ENCODE results near the gene SMOC1. TPM values are rescaled to one million over a fixed set of nuclear protein-coding genes. Genes with fewer than 3 reads are reported as not detected.

Gene SMOC1
- total and polyA plus RNA-seq, 9 of the 15 experiments (the other 6 are each of a cell fraction or from before 2014, with no cell fraction given) = 0.04 TPM; not detected in 8

- Histone ChIP-seq H3K9me1 (ENCODE audit: control insufficient read depth, insufficient read depth, low read length) (no peaks in the 10 kb centered on the region), H3K9me3 (replicated peaks; ENCODE audit: control insufficient read depth, insufficient read depth, low read depth, low read length) (no peaks in the 10 kb centered on the region), H3K36me3 (ENCODE audit: control insufficient read depth, insufficient read depth, low read length) (no peaks in the 10 kb centered on the region), H4K20me1 (replicated peaks; ENCODE audit: control insufficient read depth, insufficient read depth, low read length) (no peaks in the 10 kb centered on the region), H3K27ac (ENCODE audit: extremely low read depth, low read depth, low read length) (no peak overlapping the region), H3K79me2 (ENCODE audit: control insufficient read depth, insufficient read depth, low read length) (no peaks in the 10 kb centered on the region), H3K4me3 (no peak overlapping the region), H3K4me2 (ENCODE audit: insufficient read depth, low read length) (no peak overlapping the region), H3K9ac (ENCODE audit: insufficient read depth in 1 of 2, low read depth in 2 of 2, low read length in 2 of 2) (no peak overlapping the region), H3K27me3 (ENCODE audit: control insufficient read depth in 2 of 2, insufficient read depth in 2 of 2, low read length in 2 of 2) (peaks cover 0 to 6% of the 10 kb centered on the region in 2 experiments; a peak in 1 of 5 replicates), H3K4me1 (replicated peaks in 1 of 2; ENCODE audit: control insufficient read depth in 2 of 2, insufficient read depth in 2 of 2, low read length in 2 of 2) (no peaks in the 10 kb centered on the region), H2AFZ (ENCODE audit: low read depth, low read length) (no peak overlapping the region)
- ChIA-PET POLR2A (no interaction called here), CTCF (ENCODE audit: low intra/inter-chr PET ratio) (no interaction called here)
- ATAC-seq = no peak
- BruUV-seq (replicated peaks) = no TSS peak
- no peak for FAIRE-seq
- TF ChIP-seq ZNF217 (CRISPR knock-in tag; IDR thresholded peaks at IDR 0.05) (no peak), NR2C1 (IDR thresholded peaks at IDR 0.05) (no peak), NR2C1 (tag; IDR thresholded peaks at IDR 0.05) (no peak), ELF1 (tag; IDR thresholded peaks at IDR 0.05) (no peak), RBM22 (IDR thresholded peaks at IDR 0.05; ENCODE audit: low read depth, low read length, poor library complexity, severe bottlenecking) (no peak), LCOR (CRISPR knock-in tag; IDR thresholded peaks at IDR 0.05) (no peak), ETV5 (CRISPR knock-in tag; IDR thresholded peaks at IDR 0.05; ENCODE audit: low read depth) (no peak), CCAR2 (IDR thresholded peaks at IDR 0.05; ENCODE audit: low read depth, low read length) (no peak), NFXL1 (CRISPR knock-in tag; IDR thresholded peaks at IDR 0.05) (no peak), KLF10 (CRISPR knock-in tag; IDR thresholded peaks at IDR 0.05) (no peak), CAMTA2 (CRISPR knock-in tag; conservative IDR thresholded peaks at IDR 0.05) (no peak), NFATC3 (IDR thresholded peaks at IDR 0.05) (no peak), TAF9B (IDR thresholded peaks at IDR 0.05; ENCODE audit: partially characterized antibody) (no peak), GMEB1 (CRISPR knock-in tag; IDR thresholded peaks at IDR 0.05) (no peak), HNRNPH1 (optimal IDR thresholded peaks at IDR 0.05; ENCODE audit: low read depth, low read length) (no peak), CGGBP1 (CRISPR knock-in tag; IDR thresholded peaks at IDR 0.05) (no peak), HCFC1 (IDR thresholded peaks at IDR 0.05; ENCODE audit: low read depth, low read length) (no peak), ZNF766 (CRISPR knock-in tag; conservative IDR thresholded peaks at IDR 0.05) (no peak), TOE1 (IDR thresholded peaks at IDR 0.05; ENCODE audit: borderline replicate concordance) (no peak), TOE1 (CRISPR knock-in tag; IDR thresholded peaks at IDR 0.05; ENCODE audit: borderline replicate concordance, low read depth) (no peak), SUPT5H (IDR thresholded peaks at IDR 0.05) (no peak)
- in situ Hi-C loops (cut with MboI) = no loop called here
- intact Hi-C loops (cut with micrococcal nuclease) = loop anchor here (5.0 kb wide), 1 partner anchor 279 kb away; no protein-coding TSS in a partner anchor
- no peak for DNase-seq (ENCODE audit: extremely low read depth in 1 of 4, low spot score in 3 of 4)
- whole genome bisulfite sequencing (ENCODE audit: insufficient coverage, low coverage, missing lambda C conversion rate) = 0% methylated on average over 6 of the region's 6 CpGs
Measured at GRCh38 chr14:70011098-70011497, 131.9 kb downstream of the SMOC1 start.
